GM18868 (cell line): ENCODE results near the gene RAB4A.
"Not testable (repeated sequence)": the region's sequence is repeated elsewhere in the genome, so short reads cannot be mapped to it uniquely, and the experiment has no call there.

Experiments
- ATAC-seq: cut with Tn5 transposase; IDR thresholded peaks from one replicate; pipeline ENCODE4 v1.9.1; 2021; ENCODE audit warnings: mild to moderate bottlenecking, moderate library complexity; ENCODE audit not compliant: unreplicated experiment

Gene RAB4A

GRCh38 chr1:229271448-229272159, 693 bp downstream of the RAB4A start:
- ATAC-seq, result peak; percentile 54

- no peak for ATAC-seq
Observed at GRCh38 chr1:229272164-229273158, 1.6 kb downstream of the RAB4A start.

- no peak for ATAC-seq
Observed at GRCh38 chr1:229273507-229274232, 2.8 kb downstream of the RAB4A start.

- ATAC-seq, result no peak
Observed at GRCh38 chr1:229275005-229275404, 4.1 kb downstream of the RAB4A start.

GRCh38 chr1:229278120-229278741, 7.3 kb downstream of the RAB4A start:
- ATAC-seq, result no peak

- no peak for ATAC-seq
Observed at GRCh38 chr1:229279242-229279641, 8.3 kb downstream of the RAB4A start.

- no peak for ATAC-seq
Observed at GRCh38 chr1:229280037-229280828, 9.3 kb downstream of the RAB4A start.

GRCh38 chr1:229280921-229281320, 10.0 kb downstream of the RAB4A start:
- no peak for ATAC-seq

GRCh38 chr1:229281339-229281926, 10.5 kb downstream of the RAB4A start:
- ATAC-seq, result no peak

- ATAC-seq, result no peak
Observed at GRCh38 chr1:229282295-229282823, 11.4 kb downstream of the RAB4A start.

GRCh38 chr1:229283183-229283611, 12.3 kb downstream of the RAB4A start:
- no peak for ATAC-seq

GRCh38 chr1:229284887-229285286, 14.0 kb downstream of the RAB4A start:
- ATAC-seq, result no peak

- ATAC-seq, result no peak
Observed at GRCh38 chr1:229285440-229285839, 14.5 kb downstream of the RAB4A start.

GRCh38 chr1:229286099-229286766, 15.3 kb downstream of the RAB4A start:
- no peak for ATAC-seq

- ATAC-seq, result no peak
Observed at GRCh38 chr1:229287267-229287666, 16.4 kb downstream of the RAB4A start.

GRCh38 chr1:229288516-229288915, 17.6 kb downstream of the RAB4A start:
- no peak for ATAC-seq

GRCh38 chr1:229291686-229292085, 20.8 kb downstream of the RAB4A start:
- not testable (repeated sequence) for ATAC-seq

GRCh38 chr1:229293528-229294204, 22.8 kb downstream of the RAB4A start:
- ATAC-seq, result no peak
